Ovary (tissue), 3 donors: ENCODE results near the gene GATAD2A.

Source experiments
- CTCF ChIP-seq, 3 donors: fragments of 450-650 bp in 2 of 3; fragments of 200-600 bp in 1 of 3; IDR thresholded peaks; one replicate each; pipeline versions ENCODE4 v1.5.1 to v1.8.0; 2016 to 2022; ENCODE audit warnings: antibody characterized with exemption in 3 of 3, mild to moderate bottlenecking in 1 of 3
- POLR2A ChIP-seq: fragments of 450-650 bp; IDR thresholded peaks from one replicate; pipeline ENCODE4 v1.6.1; 2017; ENCODE audit warnings: antibody characterized with exemption, mild to moderate bottlenecking, moderate library complexity
- donor health status: DM: no; HTN: no; CAD: no.

GRCh38 chr19:19451429-19452242 is 46.2 kb downstream of the GATAD2A start:
- TF ChIP-seq CTCF (IDR thresholded peaks at IDR 0.05) (no peak), POLR2A (no peak)
